ENCODE results near the gene PRMT1.
A peak's percentile ranks its signal among the peaks of the same experiment; 100 is the strongest.
"Not testable (repeated sequence)": the region's sequence is repeated elsewhere in the genome, so short reads cannot be mapped to it uniquely, and the experiment has no call there.

The PRMT1 gene

DNA sequence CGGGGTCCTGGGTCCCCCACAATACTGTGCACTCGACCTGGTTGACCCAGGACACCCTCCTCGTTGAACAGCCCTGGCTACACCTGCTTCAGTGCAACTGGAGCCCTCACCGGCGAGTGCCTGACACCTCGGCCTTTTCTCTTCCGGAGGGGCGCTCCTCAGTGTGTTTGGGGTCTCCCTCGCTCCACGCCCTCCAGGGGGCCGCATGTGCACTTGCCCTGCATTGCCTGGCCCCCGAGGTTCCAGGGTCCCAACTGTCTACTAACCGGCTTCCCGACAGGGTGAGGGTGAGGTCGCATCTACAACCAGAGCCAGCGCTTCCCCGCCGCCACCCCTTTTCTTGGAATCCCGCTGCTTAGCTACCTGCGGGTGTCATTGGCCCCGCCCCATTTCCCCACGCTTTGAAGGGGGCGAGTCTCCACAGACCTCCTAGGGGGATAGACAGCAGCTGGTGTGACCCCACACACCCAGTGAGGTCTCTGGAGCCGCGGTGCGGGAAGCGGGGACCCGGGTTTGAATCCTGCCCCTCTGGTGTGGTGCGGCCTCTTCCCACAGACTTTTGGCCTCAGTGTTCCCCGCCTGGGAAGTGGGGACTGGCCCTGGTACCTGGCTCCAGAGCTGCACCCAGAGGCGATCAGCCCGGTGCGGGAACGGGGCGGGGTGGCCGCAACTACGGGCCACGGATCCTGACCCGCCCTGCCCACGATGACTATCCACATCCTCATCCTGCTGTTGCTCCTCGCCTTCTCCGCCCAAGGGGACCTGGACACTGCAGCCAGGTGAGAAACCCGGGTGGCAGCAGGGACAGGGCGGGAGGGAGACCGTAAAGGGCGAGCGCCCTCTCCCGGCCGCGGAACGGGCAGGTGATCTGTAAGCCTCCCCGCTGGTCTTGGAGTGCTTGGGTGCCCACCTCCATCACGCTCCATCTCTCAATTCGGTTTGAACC, 12.3 kb downstream of the PRMT1 start, which contains the start of gene ADM5:
ADM5 (plus strand) TSS at position 462 of the 946 bp plus-strand sequence; CDS start at position 706, 244 bp downstream.
- DNase-seq: peak; percentile 77

DNA sequence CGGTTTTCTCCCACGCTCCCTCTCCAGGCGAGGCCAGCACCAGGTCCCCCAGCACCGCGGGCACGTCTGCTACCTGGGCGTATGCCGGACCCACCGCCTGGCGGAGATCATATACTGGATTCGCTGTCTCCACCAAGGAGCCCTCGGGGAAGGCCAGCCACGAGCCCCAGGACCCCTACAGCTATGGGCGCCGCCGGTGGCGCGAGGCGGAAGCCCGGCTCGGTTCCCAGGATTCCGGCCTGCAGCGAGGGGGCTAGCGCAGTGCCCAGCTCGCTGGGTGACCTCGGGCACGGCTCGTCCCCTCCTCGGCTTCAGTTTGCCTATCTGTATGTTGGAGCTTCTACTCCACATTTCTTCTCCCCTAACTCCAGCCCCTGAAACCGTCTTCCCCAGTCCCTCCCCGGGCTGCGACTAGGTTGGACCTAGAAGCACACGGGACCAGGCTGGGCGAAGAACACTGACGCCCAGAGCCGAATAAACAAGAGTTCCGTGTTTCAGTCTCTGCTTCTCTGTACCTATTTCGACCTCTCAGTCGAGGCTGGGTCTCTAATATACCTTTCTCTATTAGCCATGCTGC, 13.1 kb downstream of the PRMT1 start:
- DNase-seq: no peak

DNA sequence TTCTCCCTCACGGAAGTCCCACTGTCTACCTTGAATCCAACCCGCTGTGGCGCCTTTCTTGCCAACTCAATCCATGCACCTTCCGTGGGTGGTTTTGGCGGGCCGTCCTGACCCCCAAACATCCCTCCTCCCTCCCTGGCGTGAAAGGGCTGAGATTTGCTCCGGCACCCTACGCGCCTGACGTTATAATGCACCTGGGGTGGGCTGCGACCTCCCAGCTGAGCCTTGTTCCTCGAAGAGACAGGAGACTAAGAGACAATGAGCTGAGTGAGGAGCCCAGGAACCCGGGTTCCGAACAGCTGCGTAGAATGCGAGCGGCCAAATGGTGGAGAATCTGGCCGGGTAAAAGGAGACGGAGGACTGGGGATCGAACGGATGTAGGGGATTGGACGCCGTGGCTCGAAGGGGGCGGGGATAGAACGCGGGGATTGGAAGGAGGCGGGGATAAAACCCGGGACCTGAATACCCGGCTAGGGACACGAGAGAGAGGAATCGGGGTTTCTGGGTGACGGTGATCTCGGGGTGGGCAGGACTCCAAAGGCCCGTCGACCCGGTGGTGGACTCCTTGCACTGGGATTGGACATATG, 13.7 kb downstream of the PRMT1 start, which contains the start of gene CPT1C:
CPT1C (plus strand) TSS at position 461 of the 587 bp plus-strand sequence. CDS start 1,137 bp downstream, outside the sequence.
- peak; percentile 85 for DNase-seq

DNA sequence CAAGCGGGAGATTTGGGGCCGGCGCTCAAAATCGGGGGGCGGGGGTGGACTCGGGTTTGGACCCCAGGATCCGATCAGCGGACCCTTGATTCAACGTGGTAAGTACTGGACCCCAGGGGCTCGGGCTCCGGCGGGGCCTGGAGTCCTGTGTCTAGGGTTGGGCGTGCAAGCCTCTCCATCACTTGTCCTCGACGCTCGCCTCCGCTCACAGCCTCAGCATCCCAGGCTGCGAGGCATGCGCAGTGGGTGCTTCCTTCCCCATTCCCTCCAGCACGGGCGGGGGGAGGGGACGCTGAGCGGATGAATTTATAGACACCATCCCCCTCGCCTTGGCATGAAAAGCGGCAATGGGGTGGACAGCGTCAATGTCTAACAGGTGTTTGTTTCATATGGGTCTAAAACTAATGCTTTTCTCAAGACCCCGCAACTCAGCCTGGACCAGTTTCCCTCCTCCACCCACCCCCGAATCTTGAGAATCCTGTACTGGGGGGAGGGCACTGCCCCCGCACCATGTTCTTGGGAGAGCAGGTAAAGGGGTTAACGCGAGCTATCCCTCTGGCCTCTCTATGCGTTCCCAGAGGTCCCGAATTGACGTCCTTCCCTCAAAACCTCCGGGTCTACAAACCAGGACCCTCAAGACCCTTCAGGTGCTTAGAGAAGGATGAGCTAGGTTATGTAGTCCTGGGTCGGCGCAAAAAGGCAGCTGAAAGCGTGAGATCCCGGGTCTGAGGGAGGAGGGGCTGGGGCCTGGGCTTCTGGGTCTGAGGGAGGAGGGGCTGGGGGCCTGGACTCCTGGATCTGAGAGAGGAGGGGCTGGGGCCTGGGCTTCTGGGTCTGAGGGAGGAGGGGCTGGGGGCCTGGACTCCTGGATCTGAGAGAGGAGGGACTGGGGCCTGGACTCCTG, 14.4 kb downstream of the PRMT1 start:
- peak; percentile 72 for DNase-seq

DNA sequence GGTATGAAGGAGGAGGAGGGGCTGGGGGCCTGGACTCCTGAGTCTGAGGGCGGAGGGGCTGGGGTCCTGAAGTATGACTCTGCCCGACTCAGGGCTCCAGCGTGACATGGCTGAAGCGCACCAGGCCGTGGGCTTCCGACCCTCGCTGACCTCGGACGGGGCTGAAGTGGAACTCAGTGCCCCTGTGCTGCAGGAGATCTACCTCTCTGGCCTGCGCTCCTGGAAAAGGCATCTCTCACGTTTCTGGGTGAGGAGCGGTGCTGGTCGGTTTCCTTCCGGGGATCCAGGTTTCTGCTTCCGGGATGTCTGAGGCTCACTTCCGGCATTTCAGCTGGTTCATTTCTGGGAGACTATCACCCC, 15.1 kb downstream of the PRMT1 start:
- DNase-seq: no peak

DNA sequence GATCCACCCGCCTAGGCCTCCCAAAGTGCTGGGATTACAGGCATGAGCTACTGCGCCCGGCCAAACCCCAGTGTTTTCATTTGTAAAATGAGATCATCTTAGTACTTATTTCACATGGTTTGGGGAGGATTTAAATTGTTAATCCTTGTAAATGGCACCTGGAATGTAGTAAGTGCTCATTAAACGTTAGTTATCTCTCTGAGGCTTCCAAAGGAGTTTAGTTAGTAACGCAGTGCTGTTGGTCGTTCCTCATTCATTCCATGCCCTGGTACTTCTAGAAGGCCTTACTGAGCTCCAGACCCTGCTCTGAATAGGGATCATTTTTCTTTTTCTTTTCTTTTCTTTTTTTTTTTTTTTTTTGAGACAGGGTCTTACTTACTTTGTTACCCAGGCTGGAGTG, 19.0 kb downstream of the PRMT1 start:
- DNase-seq: no peak

DNA sequence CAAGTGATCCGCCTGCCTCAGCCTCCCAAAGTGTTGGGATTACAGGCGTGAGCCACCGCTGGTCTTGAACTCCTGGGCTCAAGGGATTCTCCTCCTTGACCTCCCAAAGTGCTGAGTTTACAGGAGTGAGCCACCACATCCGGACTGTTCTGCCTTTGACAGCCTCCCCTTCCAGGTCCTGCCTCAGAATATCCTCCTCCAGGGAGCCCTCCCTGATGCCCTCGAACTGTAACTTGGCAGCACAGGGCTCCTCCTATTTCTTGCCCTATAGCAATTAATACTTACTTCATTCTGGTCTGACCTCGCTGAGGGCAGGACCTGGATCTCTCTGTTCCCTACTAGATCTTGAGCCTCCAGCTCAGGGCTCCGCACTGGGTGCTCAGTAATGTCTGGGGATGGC, 19.8 kb downstream of the PRMT1 start:
- no peak for DNase-seq

DNA sequence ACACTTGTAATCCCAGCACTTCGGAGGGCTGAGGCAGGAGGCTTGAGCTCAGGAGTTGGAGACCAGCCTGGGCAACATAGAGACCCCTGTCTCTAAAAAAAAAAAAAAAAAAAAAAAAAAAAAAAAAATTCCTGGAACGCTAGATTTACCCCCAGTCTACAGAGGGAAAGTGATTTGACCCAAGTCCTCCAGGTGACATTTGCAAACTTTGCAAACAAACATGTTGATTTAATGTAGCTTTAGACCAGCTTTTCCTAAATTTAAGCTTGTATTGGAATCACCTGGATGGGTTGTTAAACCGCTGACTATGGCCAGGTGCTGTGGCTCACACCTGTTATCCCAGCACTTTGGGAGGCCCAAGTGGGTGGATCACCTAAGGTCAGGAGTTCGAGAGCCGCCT, 22.3 kb downstream of the PRMT1 start:
- DNase-seq: no peak

DNA sequence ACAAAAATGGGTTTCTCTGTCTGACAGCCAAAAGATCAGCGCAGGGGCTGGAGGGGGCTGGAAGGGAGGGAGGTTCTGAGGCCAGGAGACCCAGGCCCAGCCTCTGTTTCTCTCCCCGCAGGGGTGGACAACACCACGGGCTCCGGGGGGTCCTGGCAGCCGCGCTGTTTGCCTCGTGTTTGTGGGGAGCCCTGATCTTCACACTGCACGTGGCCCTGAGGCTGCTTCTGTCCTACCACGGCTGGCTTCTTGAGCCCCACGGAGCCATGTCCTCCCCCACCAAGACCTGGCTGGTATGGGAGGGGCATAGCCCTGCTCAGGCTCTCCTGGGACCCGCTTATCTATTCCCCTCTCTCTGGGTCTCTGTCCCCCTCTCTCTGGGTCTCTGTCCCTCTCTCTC, 23.5 kb downstream of the PRMT1 start:
- no peak for DNase-seq

DNA sequence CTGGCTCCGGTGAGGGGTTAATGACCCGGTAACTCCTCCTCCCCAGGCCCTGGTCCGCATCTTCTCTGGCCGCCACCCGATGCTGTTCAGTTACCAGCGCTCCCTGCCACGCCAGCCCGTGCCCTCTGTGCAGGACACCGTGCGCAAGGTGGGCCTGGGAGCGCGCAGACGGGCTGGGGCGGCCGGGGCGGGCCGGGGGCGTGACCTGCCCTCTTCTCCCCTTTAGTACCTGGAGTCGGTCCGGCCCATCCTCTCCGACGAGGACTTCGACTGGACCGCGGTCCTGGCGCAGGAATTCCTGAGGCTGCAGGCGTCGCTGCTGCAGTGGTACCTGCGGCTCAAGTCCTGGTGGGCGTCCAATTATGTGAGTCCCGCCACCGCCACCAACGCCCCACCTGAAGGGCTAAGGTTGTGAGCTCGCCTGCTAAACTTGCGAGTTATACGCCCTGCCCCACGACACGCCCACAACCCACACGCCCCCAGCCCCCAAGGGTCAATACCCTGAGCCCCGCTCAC, 24.3 kb downstream of the PRMT1 start:
- no peak for DNase-seq

DNA sequence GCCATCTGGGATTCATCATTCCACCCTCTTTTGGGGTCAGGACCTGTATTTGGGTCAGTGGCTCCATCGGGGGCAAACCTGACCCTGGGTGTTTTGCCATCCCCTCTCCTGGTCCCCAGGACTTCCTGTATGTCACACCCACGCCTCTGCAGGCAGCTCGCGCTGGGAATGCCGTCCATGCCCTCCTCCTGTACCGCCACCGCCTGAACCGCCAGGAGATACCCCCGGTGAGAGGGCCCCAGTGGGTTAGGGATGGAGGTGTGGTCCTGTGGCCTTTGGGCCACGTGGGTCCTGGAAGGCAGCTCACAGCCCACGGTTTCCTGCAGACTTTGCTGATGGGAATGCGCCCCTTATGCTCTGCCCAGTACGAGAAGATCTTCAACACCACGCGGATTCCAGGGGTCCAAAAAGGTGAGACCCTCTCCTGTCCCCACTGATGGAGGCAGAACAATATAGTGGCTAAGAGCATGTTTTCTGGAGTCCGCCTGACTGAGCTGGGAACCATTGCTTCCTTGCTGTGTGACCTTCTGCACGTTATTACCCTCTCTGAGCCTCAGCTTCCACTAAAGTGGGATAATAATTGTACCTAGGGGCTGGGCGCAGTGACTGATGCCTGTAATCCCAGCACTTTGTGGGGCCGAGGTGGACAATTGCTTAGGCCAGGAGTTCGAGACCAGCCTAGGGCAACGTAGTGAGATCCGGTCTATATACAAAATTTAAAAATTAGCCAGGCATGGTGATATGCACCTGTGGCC, 28.0 kb downstream of the PRMT1 start:
- no peak for DNase-seq

DNA sequence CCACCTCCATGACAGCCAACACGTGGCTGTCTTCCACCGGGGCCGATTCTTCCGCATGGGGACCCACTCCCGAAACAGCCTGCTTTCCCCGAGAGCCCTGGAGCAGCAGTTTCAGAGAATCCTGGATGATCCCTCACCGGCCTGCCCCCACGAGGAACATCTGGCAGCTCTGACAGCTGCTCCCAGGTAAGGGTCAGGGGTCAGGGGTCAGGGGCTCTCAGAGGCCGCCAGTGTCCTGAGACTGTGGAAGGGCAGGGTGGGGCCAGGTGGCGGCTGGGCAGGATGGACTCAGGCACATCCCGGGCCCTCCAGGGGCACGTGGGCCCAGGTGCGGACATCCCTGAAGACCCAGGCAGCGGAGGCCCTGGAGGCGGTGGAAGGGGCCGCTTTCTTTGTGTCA, 28.8 kb downstream of the PRMT1 start:
- DNase-seq: no peak

DNA sequence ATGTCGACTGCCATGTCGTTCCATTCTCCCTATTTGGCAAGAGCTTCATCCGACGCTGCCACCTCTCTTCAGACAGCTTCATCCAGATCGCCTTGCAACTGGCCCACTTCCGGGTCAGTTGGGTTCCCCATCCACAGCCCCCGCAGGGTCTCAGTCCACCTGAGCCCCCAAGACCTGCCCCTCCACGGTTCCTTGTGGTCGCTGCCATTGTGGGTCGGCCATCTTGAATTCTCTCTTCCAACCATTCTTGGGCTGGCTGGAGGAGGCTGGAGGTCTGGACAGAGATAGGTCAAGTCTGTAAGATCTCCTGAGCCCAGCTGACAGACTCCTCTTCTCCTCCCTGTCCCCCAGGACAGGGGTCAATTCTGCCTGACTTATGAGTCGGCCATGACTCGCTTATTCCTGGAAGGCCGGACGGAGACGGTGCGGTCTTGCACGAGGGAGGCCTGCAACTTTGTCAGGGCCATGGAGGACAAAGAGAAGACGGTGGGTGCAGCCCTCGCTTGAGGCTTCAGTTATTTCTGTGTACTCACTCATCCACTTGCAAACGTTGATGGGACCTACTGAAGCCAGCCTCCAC, 33.4 kb downstream of the PRMT1 start:
- DNase-seq: no peak

DNA sequence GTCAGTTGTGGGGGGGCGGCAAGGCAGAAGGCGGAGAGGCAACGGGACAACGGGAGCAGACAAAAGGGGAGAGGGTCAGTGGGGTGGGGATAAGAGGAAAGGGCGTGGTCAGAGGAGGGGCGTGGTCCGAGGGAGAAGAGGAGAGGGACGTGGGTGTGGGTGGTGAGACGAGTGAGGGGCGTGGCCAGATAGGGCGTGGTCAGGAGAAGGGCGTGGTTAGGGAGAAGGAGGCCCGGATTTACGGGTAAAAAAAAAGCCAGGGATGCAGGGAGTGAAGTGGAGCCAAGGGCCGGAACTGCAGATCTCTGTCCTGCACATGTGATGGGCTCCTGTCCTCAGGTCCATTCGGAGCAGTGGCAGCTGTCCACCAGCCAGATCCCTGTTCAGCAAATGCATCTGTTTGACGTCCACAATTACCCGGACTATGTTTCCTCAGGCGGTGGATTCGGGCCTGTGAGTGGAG, 35.4 kb downstream of the PRMT1 start:
- DNase-seq: no peak

DNA sequence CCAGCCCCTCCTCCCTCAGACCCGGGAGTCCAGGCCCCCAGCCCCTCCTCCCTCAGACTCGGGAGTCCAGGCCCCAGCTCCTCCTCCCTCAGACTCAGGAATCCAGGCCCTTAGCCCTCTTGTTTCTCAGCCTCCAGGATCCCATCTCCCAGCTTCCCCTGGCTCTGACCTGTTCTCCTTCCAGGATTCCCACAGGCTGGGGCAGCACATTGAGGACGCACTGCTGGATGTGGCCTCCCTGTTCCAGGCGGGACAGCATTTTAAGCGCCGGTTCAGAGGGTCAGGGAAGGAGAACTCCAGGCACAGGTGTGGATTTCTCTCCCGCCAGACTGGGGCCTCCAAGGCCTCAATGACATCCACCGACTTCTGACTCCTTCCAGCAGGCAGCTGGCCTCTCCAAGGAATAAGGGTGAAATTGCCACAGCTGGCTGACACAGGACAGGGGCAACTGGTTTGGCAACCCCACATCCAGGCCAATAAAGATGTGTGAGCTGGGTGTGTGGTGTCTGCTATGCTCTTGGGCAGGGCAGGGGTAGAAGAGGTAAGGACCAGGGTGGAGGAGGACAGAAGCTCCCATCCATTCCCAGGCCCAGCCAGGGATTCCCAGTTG, 36.3 kb downstream of the PRMT1 start:
- DNase-seq: no peak

DNA sequence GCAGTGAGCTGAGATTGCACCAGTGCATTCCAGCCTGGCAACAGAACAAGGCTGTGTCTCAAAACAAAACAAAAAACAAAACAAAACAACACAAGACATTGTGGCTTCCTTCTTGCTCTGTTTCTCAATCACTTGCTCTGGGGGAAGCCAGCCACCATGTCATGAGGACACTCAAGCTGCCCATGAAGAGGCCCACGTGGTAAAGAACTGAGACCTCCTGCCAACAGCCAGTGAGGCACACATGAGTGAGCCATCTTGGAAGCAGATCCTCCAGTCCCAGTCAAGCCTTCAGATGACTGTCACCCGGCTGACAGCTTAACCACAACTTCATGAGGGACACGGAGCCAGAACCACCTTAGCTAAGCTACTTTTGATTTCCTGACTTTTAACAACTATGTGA, 39.1 kb downstream of the PRMT1 start:
- no peak for DNase-seq

DNA sequence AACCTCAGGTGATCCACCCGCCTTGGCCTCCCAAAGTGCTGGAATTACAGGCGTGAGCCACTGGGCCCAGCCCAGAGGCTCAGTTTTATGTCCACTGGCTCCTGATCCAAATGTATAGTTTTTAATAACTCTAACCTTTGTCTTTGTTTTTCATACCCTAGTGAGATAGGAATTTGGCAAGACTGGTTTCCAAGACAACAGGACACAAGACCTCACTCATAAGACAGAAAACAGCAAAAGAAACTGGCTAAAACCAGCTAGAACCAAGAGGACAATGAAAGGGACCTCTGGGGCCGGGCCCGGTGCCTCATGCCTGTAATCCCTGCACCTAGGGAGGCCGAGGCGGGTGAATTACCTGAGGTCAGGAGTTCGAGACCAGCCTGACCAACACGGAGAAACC, 41.4 kb downstream of the PRMT1 start:
- DNase-seq: no peak

DNA sequence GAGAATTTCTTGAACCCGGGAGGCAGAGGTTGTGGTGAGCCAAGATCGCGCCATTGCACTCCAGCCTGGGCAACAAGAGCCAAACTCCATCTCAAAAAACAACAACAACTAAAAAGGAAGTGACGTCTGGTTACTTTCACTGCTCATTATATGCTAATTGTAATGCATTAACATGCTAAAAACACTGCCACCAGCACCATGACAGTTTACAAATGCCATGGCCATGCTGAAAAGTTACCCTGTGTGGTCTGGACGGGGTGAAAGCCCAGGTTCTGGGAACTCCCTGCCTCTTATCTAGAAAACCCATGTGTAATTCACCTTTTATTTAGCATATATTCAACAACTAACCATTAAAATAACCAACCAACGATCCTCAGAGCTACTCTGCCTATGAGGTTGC, 41.9 kb downstream of the PRMT1 start:
- DNase-seq: no peak

DNA sequence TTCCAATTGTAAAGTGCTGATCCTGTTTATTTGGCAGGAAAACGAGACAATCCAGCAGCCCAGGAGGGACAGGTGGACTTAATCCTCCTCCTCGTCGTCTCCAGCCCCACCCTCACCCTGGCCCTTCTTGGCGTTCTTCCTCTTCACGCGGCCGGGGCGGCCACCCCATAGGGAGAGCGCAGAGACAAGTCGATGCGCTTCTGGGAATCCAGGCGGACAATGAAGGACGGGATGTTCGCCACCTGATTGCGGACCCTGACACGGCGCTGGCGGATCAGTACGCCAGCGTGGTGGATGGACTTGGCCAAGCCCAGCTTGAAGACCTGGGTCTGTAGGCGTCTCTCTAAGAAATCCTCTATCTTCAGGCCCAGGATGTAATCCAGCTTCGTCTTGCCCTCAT, 42.3 kb downstream of the PRMT1 start:
- DNase-seq: not testable (repeated sequence)

DNA sequence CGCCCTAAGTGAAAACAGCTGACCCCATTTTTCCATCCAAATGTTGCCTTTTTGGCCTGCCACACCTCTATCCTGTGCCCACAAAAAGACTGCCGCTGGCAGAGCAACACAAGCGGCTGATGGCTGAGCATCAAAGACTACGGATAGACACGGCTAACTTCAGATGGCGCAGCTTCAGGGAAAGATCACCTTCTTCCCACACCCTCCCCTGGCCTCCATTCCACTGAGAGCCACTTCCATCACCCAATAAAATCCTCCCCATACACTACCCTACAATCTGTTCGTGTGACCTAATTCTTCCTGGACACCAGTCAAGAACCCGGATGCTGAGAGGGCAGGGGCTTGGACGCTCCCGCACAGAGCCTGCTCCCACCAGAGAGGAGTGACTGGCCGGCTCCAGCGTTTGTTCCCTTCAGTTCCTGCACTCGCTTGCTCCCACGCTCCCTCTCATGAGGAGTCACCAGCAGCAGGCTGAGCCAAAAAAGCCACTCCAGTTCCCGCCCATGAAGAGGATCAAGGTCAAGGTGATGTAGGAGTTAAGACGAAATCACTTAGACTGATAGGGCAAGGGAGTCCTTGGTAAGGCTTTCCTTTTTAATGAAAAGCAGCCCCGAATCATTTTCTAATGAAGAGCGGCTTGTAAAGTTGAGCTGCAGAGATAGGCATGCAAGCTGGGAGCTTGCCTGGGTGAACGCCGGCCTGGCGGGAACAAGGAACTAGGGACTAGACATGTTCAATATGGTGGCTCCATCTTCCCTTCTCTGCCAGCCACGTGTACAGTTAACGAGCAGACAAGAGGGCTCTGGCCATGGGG, 50.4 kb downstream of the PRMT1 start:
- DNase-seq: no peak

Data from activated effector memory CD4-positive, alpha-beta T cell treated with anti-CD3 and anti-CD28 coated beads, Interleukin-2, amount 50 U/mL, for 16 hours (primary cell).